DMS53 treated with DMSO at 0.1 percent for 48 hours (cell line): ENCODE data around the gene MAS1L.

Experiments
- DNase-seq: peaks from one replicate; lab custom pipeline; 2025; ENCODE audit not compliant: unreplicated experiment; lab: John Stamatoyannopoulos, UW

Gene MAS1L, protein sequence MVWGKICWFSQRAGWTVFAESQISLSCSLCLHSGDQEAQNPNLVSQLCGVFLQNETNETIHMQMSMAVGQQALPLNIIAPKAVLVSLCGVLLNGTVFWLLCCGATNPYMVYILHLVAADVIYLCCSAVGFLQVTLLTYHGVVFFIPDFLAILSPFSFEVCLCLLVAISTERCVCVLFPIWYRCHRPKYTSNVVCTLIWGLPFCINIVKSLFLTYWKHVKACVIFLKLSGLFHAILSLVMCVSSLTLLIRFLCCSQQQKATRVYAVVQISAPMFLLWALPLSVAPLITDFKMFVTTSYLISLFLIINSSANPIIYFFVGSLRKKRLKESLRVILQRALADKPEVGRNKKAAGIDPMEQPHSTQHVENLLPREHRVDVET

GRCh38 chr6:29487660-29488059 is at the start of gene MAS1L:
Gene MAS1L, minus strand, starts transcription at chr6:29487956. Its CDS starts 54 bp downstream, at chr6:29487902.
- no peak for DNase-seq

- no peak for DNase-seq
Measured at GRCh38 chr6:29532320-29532951, 44.7 kb upstream of the MAS1L start.

- DNase-seq = no peak
Measured at GRCh38 chr6:29531668-29532067, 43.9 kb upstream of the MAS1L start.

DNA sequence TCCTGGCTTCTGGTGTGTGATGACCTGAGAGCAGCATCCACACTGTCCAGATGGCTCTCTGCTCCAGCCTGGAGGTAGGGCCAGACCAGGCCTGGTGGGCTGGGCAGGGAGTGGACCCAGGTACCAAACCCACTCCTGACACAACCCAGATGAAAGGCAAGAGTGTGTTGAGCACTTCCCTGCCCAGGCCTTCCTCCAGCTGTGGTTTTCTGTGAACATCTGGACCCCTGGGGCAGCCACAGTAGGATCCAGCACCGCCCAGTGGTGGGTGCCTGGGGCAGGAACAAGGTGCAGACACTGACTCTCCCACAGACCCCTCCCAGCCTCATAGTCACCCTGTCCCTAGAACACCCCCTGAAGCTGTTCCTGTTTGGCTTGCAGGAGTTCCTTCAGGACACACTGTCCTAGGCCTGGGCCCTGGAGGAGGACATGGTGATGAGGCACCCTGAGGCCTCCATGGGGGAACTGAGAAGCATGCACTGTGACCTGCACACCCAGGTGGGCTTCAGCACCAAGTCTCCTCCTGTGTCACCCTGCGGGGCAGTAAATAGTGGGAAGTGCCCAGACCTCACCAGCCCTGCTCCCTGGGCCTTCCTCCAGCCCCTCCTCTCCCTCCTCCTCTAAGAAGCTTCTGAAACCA is 43.0 kb upstream of the MAS1L start:
- DNase-seq = no peak

GRCh38 chr6:29529956-29530355 is 42.2 kb upstream of the MAS1L start:
- DNase-seq = no peak

GRCh38 chr6:29528988-29529560 is 41.3 kb upstream of the MAS1L start:
- no peak for DNase-seq

- DNase-seq = no peak
Measured at GRCh38 chr6:29528300-29528931, 40.7 kb upstream of the MAS1L start.

DNA sequence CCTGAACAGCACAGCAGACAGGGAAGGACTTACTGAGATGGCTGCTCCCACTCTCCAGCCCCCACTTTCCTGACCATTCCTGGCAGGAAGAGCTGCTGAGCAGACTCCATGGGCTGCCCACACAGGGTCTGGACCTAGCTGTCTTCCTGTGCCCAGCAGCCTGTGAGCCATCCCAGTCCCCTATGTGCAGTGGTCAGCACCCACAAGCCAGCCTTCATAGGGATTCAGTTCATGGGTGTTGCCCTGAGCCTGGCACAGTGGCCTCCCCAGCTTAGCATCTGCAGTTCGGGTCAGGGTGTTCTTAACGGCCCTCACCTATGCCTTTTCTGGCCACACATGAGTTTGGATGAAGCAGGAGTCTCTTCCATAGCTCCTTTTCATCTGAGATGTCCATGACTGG is 39.8 kb upstream of the MAS1L start:
- no peak for DNase-seq

DNA sequence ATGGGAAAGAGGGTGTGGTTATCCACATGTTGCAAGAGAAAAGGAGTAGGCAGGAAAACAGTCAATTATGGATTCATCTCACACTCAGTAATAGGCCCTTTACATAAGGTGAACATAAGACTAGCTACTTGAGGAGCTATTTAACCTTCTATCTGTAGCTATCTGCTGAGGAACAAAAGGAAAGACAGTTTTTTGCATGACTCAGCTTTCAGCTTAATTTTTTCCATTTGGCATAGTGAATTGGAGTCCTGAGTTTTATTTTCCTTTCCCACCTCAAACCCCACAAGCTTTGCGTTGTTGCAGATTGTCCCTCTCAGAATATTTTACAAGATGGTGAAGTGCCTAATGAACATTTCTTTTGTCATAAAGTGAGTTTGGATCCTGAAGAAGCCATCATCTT is 39.4 kb upstream of the MAS1L start:
- no peak for DNase-seq

- no peak for DNase-seq
Measured at GRCh38 chr6:29525311-29525639, 37.5 kb upstream of the MAS1L start.

GRCh38 chr6:29524444-29525310 is 36.9 kb upstream of the MAS1L start:
- DNase-seq = no peak

GRCh38 chr6:29524044-29524443 is 36.3 kb upstream of the MAS1L start:
- DNase-seq = no peak

GRCh38 chr6:29522227-29522626 is 34.5 kb upstream of the MAS1L start:
- no peak for DNase-seq

DNA sequence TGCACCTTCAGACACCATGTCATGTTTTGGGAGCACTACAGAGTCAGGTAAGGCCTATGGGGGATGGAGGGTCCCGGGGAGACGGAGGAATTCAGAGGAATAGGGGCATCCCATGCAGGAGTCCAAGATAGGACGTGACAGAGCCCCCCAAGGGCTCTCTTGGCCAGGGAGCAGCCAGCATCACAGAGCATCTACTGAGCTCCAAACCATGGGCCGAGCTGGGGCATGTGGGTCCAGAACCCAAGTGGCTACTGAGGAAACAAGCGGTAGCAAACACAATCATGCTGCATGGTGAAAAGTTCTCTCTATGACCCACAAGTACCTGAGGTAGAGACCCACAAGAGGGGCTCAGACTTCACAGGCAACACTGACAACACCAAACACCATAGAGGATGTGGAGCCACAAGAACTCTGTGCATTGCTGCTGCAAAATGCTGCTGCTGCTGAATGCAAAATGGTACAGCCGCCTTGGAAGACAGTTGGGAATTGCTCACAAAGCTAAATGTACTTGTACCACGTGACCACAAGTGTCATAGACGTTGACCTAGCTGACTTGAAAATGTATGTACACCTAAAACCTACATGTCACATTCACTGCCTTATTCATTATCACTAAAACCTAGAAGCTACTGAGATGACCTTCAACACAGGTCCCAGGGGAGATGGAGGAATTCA is 33.4 kb upstream of the MAS1L start:
- no peak for DNase-seq

GRCh38 chr6:29520232-29520631 is 32.5 kb upstream of the MAS1L start:
- DNase-seq = no peak

DNA sequence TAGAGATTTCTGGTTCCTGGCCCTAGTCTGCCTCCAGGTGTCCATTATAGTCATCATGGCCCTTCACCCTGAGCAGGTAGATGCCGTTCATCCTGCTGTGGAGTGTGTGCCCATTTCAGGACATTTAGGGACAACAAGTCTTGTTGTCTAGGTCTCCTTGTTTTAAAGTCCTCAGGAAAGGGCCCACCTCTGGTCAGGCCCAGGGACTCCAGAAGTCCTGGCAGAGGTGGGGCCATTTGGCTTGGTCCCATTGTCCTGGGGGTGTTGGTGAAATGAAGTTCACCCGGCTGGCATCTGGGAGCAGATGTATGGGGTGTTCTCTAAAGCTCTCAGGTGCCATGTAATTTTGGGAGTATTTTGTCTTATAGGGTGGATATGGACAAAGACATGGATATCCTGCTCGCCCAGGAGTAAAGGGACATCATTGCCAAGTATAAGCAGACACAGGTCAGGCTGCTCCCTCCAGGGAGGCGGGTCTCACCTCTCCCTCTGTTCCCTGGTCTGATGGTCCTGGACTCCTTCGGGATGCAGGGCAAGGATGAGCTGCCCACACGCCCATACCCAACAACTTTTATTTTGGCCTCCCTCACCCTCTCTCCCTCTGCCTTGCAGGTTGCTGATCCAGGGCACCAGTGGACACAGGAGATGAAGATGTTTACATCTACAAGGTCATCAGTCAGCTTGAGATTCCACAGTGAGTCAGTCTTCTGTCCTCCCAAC is 31.7 kb upstream of the MAS1L start:
- no peak for DNase-seq

GRCh38 chr6:29517728-29518440 is 30.1 kb upstream of the MAS1L start:
- no peak for DNase-seq

GRCh38 chr6:29517245-29517644 is 29.5 kb upstream of the MAS1L start:
- DNase-seq = no peak

DNA sequence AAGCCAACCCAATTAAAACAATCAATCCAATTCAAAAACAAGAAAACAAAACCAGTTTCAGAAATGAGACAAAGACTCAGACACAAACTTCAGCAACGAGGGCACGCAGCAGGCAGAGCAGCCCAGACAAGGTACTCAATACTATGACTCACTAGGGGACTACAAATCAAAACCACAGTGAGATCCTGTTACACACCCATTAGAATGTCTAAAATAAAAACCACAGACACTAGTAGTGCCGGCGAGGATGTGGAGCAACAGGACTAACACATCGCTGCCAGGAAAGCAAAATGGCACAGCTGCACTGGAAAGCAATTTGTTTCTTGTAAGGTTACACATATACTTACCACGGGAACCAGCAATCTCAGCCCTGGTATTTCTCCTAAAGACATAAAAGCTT is 28.4 kb upstream of the MAS1L start:
- peak; percentile 33 for DNase-seq
